Common myeloid progenitor, CD34-positive (primary cell): Measurements from ENCODE around the gene MUSK.
A peak's percentile ranks its signal among the peaks of the same experiment; 100 is the strongest.

Source experiments
- CTCF ChIA-PET: fragments of 350-600 bp; sonication (Branson Sonifier 250); formaldehyde crosslinking; loops from one replicate; lab custom pipeline; 2021; ENCODE audit warnings: antibody characterized with exemption; lab: Charles Lee
- POLR2A ChIA-PET: fragments of 350-600 bp; sonication (Branson Sonifier 250); formaldehyde crosslinking; loops from one replicate; lab custom pipeline; 2021; ENCODE audit warnings: antibody characterized with exemption; lab: Charles Lee
- DNase-seq, 3 donors: peaks; one replicate each; pipeline versions ENCODE4 v3.0.0 to v3.0.0-alpha.2; 2013
- H3K27ac ChIP-seq, 2 experiments: 1 replicate in 1 of 2; 2 replicates in 1 of 2; pipeline ENCODE4 v1.7.0; 2013; ENCODE audit warnings: inconsistent platforms in 2 of 2, low read length in 2 of 2, mild to moderate bottlenecking in 2 of 2, low read depth in 1 of 2, moderate library complexity in 1 of 2; ENCODE audit not compliant: severe bottlenecking in 2 of 2, insufficient read depth in 1 of 2, poor library complexity in 1 of 2
- H3K27me3 ChIP-seq, 5 experiments: replicated peaks in 2 of 5; 1 replicate in 3 of 5; 2 replicates in 2 of 5; pipeline versions ENCODE4 v1.6.1 to v1.7.0; 2013; ENCODE audit warnings: low read length in 4 of 5, mild to moderate bottlenecking in 2 of 5, moderate library complexity in 2 of 5, inconsistent platforms in 1 of 5; ENCODE audit not compliant: insufficient read depth in 5 of 5, control insufficient read depth in 4 of 5
- H3K36me3 ChIP-seq, 4 experiments: 1 replicate in 2 of 4; 2 replicates in 2 of 4; pipeline versions ENCODE4 v1.6.1 to v1.7.0; 2013; ENCODE audit warnings: low read length in 3 of 4, control low read depth in 1 of 4, mild to moderate bottlenecking in 1 of 4; ENCODE audit not compliant: control insufficient read depth in 4 of 4, insufficient read depth in 4 of 4
- H3K4me1 ChIP-seq, 4 experiments: 1 replicate in 3 of 4; 2 replicates in 1 of 4; pipeline versions ENCODE4 v1.6.1 to v1.7.1; 2013; ENCODE audit warnings: low read length in 3 of 4, mild to moderate bottlenecking in 3 of 4, control low read depth in 1 of 4, inconsistent platforms in 1 of 4, moderate library complexity in 1 of 4; ENCODE audit not compliant: control insufficient read depth in 4 of 4, insufficient read depth in 4 of 4; ENCODE audit errors: control extremely low read depth in 1 of 4
- H3K4me3 ChIP-seq, 7 experiments: 1 replicate in 4 of 7; 2 replicates in 3 of 7; pipeline versions ENCODE4 v1.5.1 to v1.7.0; 2013; ENCODE audit warnings: mild to moderate bottlenecking in 7 of 7, low read length in 6 of 7, moderate library complexity in 6 of 7, inconsistent platforms in 2 of 7, low read depth in 2 of 7, control low read depth in 1 of 7; ENCODE audit not compliant: insufficient read depth in 4 of 7, control insufficient read depth in 1 of 7; ENCODE audit errors: extremely low read depth in 1 of 7
- H3K9me3 ChIP-seq, 5 experiments: 1 replicate in 4 of 5; 2 replicates in 1 of 5; pipeline versions ENCODE4 v1.6.1 to v1.7.1; 2013; ENCODE audit warnings: low read length in 4 of 5, mild to moderate bottlenecking in 2 of 5, inconsistent platforms in 1 of 5, low read depth in 1 of 5, moderate library complexity in 1 of 5; ENCODE audit not compliant: control insufficient read depth in 4 of 5, insufficient read depth in 2 of 5; ENCODE audit errors: control extremely low read depth in 1 of 5
- WGBS: methylation state at CpG from one replicate; pipeline ENCODE4 v1.1.5; 2013; ENCODE audit not compliant: insufficient coverage; 5-methylcytosine and 5-hydroxymethylcytosine counted together

The MUSK gene

DNA sequence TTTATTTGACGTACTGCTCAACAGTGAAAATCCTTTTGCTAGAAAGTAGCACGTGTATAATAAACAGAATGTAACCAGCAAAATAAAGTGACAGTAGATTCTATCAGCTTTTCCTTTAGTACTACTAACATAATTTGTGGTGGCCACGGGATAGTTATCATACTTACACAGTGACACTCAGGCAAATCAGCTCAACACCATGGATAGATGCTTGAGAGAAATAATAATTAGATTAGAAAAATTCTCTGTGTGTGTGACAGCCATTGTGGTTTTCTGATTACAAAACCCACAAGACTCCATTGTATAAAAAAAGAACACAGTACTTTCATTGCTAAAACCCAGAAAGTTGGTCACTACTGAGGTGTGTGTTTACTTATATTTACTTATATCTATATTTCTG, 101.1 kb downstream of the MUSK start:
- no peaks in the 10 kb centered on the region for H3K27me3 ChIP-seq
- DNase-seq = peak; percentile 6 to 57 (median 28)
- H3K9me3 ChIP-seq = peaks cover 0 to 2% (median 0%) of the 10 kb centered on the region in 5 experiments
- CTCF ChIA-PET = interaction anchor here (0.8 kb wide), 1 partner anchor 25 kb away, joined by 3 read pairs; no protein-coding TSS in a partner anchor
- H3K4me1 ChIP-seq = peaks cover 0 to 5% (median 0%) of the 10 kb centered on the region in 4 experiments
- no CpG with 5 or more reads among the region's 3 CpGs for WGBS
- no peaks in the 10 kb centered on the region for H3K36me3 ChIP-seq
- POLR2A ChIA-PET = no interaction called here
- H3K27ac ChIP-seq = no peak overlapping the region
- no peak overlapping the region for H3K4me3 ChIP-seq

GRCh38 chr9:110775724-110776123, 107.1 kb downstream of the MUSK start:
- POLR2A ChIA-PET = interaction anchor here (0.6 kb wide), 1 partner anchor 81 kb away, joined by 3 read pairs; no protein-coding TSS in a partner anchor
- no peak overlapping the region for H3K4me3 ChIP-seq
- peaks cover 0 to 2% (median 0%) of the 10 kb centered on the region in 5 experiments for H3K27me3 ChIP-seq
- CTCF ChIA-PET = no interaction called here
- H3K9me3 ChIP-seq = peaks cover 0 to 2% (median 0%) of the 10 kb centered on the region in 5 experiments
- no peak for DNase-seq
- H3K36me3 ChIP-seq = no peaks in the 10 kb centered on the region
- H3K27ac ChIP-seq = no peak overlapping the region
- peaks cover 0 to 3% (median 0%) of the 10 kb centered on the region in 4 experiments for H3K4me1 ChIP-seq
- 98% methylated on average over 4 of the region's 5 CpGs for WGBS

DNA sequence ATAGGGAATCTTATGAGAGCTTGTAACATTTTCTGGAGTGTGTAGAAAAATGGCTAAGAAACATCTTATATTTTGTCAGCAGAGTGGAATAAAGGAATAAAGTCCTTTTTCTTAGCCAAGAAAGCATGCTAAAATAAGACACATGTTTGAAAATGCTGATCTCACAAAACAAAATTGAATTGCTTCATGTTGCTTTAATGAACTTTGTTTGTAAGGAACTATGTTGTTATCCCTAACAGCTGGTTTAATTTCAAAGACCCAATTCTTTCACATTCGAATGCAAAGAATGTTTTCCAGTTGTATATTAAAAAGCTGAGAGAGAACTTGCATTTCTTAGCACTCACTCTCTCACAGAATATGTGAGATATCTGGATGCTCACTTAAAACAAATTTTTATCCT, 107.6 kb downstream of the MUSK start:
- WGBS = 100% methylated on average over 1 of the region's 1 CpG
- ChIA-PET CTCF (no interaction called here), POLR2A (interaction anchor here (0.5 kb wide), 1 partner anchor 307 kb away, joined by 3 read pairs; no protein-coding TSS in a partner anchor)
- Histone ChIP-seq H3K4me1 (peaks cover 0 to 3% (median 0%) of the 10 kb centered on the region in 4 experiments), H3K4me3 (no peak overlapping the region), H3K9me3 (peaks cover 0 to 2% (median 0%) of the 10 kb centered on the region in 5 experiments), H3K27me3 (peaks cover 0 to 2% (median 0%) of the 10 kb centered on the region in 5 experiments), H3K27ac (no peak overlapping the region), H3K36me3 (no peaks in the 10 kb centered on the region)
- no peak for DNase-seq

DNA sequence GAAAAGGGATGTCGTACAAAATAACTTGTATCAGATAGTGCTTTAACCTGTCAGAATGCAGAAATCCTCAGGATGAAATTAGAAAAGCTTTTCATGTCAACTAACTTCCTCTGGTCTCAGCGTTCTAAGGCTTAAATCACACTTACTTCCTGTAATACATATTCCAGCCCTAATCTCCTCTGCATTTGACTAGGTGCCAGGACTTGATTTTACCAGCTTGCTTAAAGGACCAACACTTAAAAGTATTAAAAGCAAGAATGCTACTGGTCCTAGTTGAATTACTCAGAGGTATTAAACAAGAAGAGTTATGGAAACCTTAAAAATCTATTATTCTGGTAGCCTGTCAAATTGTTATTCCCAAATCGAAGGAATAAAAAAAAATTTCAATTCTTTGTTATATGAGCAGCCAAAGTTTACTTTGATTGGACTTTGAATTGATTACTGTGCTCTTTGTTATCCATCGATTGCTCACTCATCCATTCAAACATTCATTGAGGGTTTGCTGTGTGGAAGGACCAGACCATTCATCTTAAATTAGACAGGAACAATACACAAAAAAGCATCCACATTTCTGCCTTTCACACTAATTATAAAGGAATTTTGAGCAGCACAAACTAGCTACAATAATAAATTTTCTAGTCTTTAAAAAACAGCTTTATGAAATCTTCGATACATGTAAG, 108.7 kb downstream of the MUSK start:
- Histone ChIP-seq H3K27me3 (peaks cover 0 to 2% (median 0%) of the 10 kb centered on the region in 5 experiments), H3K9me3 (peaks cover 0 to 2% (median 0%) of the 10 kb centered on the region in 5 experiments), H3K4me3 (no peak overlapping the region), H3K27ac (no peak overlapping the region), H3K4me1 (peaks cover 0 to 3% (median 0%) of the 10 kb centered on the region in 4 experiments), H3K36me3 (no peaks in the 10 kb centered on the region)
- CTCF ChIA-PET = no interaction called here
- 0% methylated on average over 1 of the region's 5 CpGs for WGBS
- POLR2A ChIA-PET = interaction anchor here (0.7 kb wide), 1 partner anchor 275 kb away, joined by 3 read pairs; no protein-coding TSS in a partner anchor
- DNase-seq = peak in 2 of 3 donors; percentile 29 to 33

DNA sequence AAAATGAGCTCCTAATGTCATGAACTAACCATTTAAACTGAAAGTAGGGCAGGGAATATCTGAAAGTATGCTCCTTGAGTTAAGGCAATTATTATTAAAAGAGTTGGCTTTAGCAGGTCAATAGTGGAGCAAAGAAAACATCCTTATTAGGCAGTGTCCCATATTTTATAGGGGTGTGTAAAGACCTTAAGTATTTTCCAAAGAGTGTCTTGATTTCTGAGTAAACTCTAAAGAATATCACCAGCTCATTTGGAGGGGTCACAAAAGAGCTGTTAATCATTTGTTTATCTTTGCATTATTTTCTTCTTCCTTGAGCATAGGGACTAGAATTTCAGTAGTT, 109.3 kb downstream of the MUSK start:
- H3K9me3 ChIP-seq = peaks cover 0 to 2% (median 0%) of the 10 kb centered on the region in 5 experiments
- no peak for DNase-seq
- no peak overlapping the region for H3K4me3 ChIP-seq
- peaks cover 0 to 2% (median 0%) of the 10 kb centered on the region in 5 experiments for H3K27me3 ChIP-seq
- H3K36me3 ChIP-seq = no peaks in the 10 kb centered on the region
- ChIA-PET POLR2A (no interaction called here), CTCF (no interaction called here)
- peaks cover 0 to 3% (median 0%) of the 10 kb centered on the region in 4 experiments for H3K4me1 ChIP-seq
- H3K27ac ChIP-seq = no peak overlapping the region

DNA sequence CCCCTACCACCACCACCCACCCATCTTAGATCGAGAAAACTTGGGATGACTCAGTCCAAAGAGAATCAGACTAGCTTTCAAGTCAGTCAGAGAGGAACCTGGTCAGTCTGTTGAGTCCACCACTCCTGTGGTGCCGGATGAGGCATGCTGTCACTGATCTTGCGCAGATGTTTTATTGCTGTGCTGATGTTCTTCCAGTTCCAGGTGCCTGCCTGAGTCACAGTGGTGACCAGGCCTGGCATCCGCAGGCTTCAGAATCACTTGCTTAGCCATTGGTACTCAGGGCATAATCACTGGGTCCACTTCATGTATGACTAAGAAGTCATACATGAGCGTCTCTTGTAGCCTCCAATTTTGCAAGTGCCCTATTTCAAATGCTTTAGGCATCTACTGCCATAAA, 114.1 kb downstream of the MUSK start:
- 100% methylated on average over 4 of the region's 5 CpGs for WGBS
- Histone ChIP-seq H3K27me3 (no peaks in the 10 kb centered on the region), H3K36me3 (no peaks in the 10 kb centered on the region), H3K4me1 (no peaks in the 10 kb centered on the region), H3K9me3 (no peaks in the 10 kb centered on the region), H3K4me3 (no peak overlapping the region), H3K27ac (no peak overlapping the region)
- ChIA-PET POLR2A (no interaction called here), CTCF (no interaction called here)
- no peak for DNase-seq

DNA sequence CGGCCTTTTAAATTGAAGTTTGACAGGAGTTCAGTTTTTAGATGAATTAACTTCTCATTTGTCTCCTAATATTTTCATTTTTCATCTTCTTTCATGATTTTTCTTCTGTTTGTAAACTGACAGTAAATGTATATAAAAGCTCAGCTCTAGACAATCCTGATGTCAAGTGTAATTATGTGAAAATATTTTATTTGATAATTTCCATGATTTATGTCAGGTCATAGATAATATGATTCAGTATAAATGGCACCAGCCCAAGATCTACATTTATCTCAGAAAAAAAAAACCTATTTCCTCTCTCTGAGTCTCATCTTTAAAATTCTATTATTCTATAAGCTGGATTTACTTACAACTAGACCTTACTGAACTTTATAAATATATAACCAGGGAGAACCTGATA, 115.7 kb downstream of the MUSK start:
- H3K27me3 ChIP-seq = no peaks in the 10 kb centered on the region
- no peaks in the 10 kb centered on the region for H3K4me1 ChIP-seq
- H3K27ac ChIP-seq = no peak overlapping the region
- H3K4me3 ChIP-seq = no peak overlapping the region
- POLR2A ChIA-PET = no interaction called here
- no peak for DNase-seq
- CTCF ChIA-PET = no interaction called here
- no peaks in the 10 kb centered on the region for H3K9me3 ChIP-seq
- no peaks in the 10 kb centered on the region for H3K36me3 ChIP-seq
- no CpG with 5 or more reads among the region's 1 CpG for WGBS
